GM19455 (cell line): Measurements from ENCODE around the gene GUCY1A1.
A peak's percentile ranks its signal among the peaks of the same experiment; 100 is the strongest.

Experiments used
- ATAC-seq: cut with Tn5 transposase; IDR thresholded peaks from one replicate; pipeline ENCODE4 v1.9.1; 2021; ENCODE audit not compliant: unreplicated experiment

GUCY1A1 gene

GRCh38 chr4:155658681-155659064 lies 8.0 kb upstream of the GUCY1A1 start:
- no peak for ATAC-seq

- no peak for ATAC-seq
Observed at GRCh38 chr4:155659176-155659575, 7.5 kb upstream of the GUCY1A1 start.

- no peak for ATAC-seq
Observed at GRCh38 chr4:155660436-155660835, 6.2 kb upstream of the GUCY1A1 start.

GRCh38 chr4:155665054-155665453 lies 1.6 kb upstream of the GUCY1A1 start:
- ATAC-seq = no peak

GRCh38 chr4:155667222-155667567 lies 547 bp downstream of the GUCY1A1 start:
- ATAC-seq = peak; percentile 44

- ATAC-seq = peak; percentile 45
Observed at GRCh38 chr4:155667568-155668511, 1.2 kb downstream of the GUCY1A1 start.

- no peak for ATAC-seq
Observed at GRCh38 chr4:155668707-155669220, 2.1 kb downstream of the GUCY1A1 start.

GRCh38 chr4:155672342-155672741 lies 5.7 kb downstream of the GUCY1A1 start:
- ATAC-seq = no peak

- no peak for ATAC-seq
Observed at GRCh38 chr4:155673453-155673979, 6.9 kb downstream of the GUCY1A1 start.

- ATAC-seq = no peak
Observed at GRCh38 chr4:155674669-155675071, 8.0 kb downstream of the GUCY1A1 start.

- ATAC-seq = no peak
Observed at GRCh38 chr4:155675709-155676429, 9.2 kb downstream of the GUCY1A1 start.

GRCh38 chr4:155676430-155676825 lies 9.8 kb downstream of the GUCY1A1 start:
- no peak for ATAC-seq

GRCh38 chr4:155678011-155678410 lies 11.4 kb downstream of the GUCY1A1 start:
- ATAC-seq = no peak

- no peak for ATAC-seq
Observed at GRCh38 chr4:155679343-155679742, 12.7 kb downstream of the GUCY1A1 start.

- no peak for ATAC-seq
Observed at GRCh38 chr4:155681886-155682285, 15.2 kb downstream of the GUCY1A1 start.

- no peak for ATAC-seq
Observed at GRCh38 chr4:155684423-155684822, 17.8 kb downstream of the GUCY1A1 start.

GRCh38 chr4:155684892-155685541 lies 18.4 kb downstream of the GUCY1A1 start:
- no peak for ATAC-seq

GRCh38 chr4:155687380-155687982 lies 20.8 kb downstream of the GUCY1A1 start:
- ATAC-seq = no peak

- ATAC-seq = no peak
Observed at GRCh38 chr4:155688211-155688610, 21.6 kb downstream of the GUCY1A1 start.

GRCh38 chr4:155688860-155689259 lies 22.2 kb downstream of the GUCY1A1 start:
- ATAC-seq = no peak
